Pancreas (tissue), 10 donors: ENCODE results near the gene EHBP1L1. TPM values are rescaled to one million over a fixed set of nuclear protein-coding genes. Genes with fewer than 3 reads are reported as not detected.

Source experiments
- ATAC-seq, 4 donors: fragments of 200-7000 bp; cut with Tn5 transposase; one replicate each; pipeline versions ENCODE4 v1.8.0 to v1.9.1; 2020; ENCODE audit warnings: mild to moderate bottlenecking in 4 of 4, moderate library complexity in 4 of 4
- DNase-seq, 6 donors: peaks; one replicate each; pipeline ENCODE4 v3.0.0-alpha.2; 2020
- FAIRE-seq: peaks from 2 replicates; lab custom pipeline; 2012; peaks lifted over from hg19 to GRCh38; lab: Jason Lieb, UNC
- H3K27ac ChIP-seq, 4 donors: fragments of 200-600 bp; sonication (generic); 1 replicate in 3 of 4; 2 replicates in 1 of 4; pipeline versions ENCODE4 v1.5.0 to v1.8.0; 2020
- H3K27me3 ChIP-seq, 4 donors: fragments of 200-600 bp; one replicate each; pipeline ENCODE4 v1.8.0; 2021
- H3K36me3 ChIP-seq, 3 donors: fragments of 200-600 bp; sonication (generic) in 1 of 3; one replicate each; pipeline versions ENCODE4 v1.5.0 to v1.8.0; 2020 to 2021
- H3K4me1 ChIP-seq, 3 donors: fragments of 200-600 bp; one replicate each; pipeline ENCODE4 v1.8.0; 2021
- H3K4me3 ChIP-seq, 4 donors: fragments of 200-600 bp; sonication (generic) in 2 of 4; one replicate each; pipeline versions ENCODE4 v1.5.0 to v1.8.0; 2020 to 2021
- H3K9me3 ChIP-seq, 4 donors: fragments of 200-600 bp; one replicate each; pipeline ENCODE4 v1.8.0; 2021
- CTCF ChIP-seq, 4 donors: fragments of 200-600 bp; sonication (generic) in 3 of 4; IDR thresholded peaks; one replicate each; pipeline versions ENCODE4 v1.5.0 to v1.8.0; 2021; ENCODE audit warnings: antibody characterized with exemption in 4 of 4
- WGBS, 2 donors: extraction: QIAGEN DNeasy Blood & Tissue Kit; methylation state at CpG; one replicate each; pipeline ENCODE4 v1.1.7; 2013; 5-methylcytosine and 5-hydroxymethylcytosine counted together
- intact Hi-C, 3 donors: fragments of 100-400 bp; cut with DNase I; formaldehyde crosslinking; loops; one replicate each; pipeline versions ENCODE4 v1.11.1 to v1.14.2; 2022
- polyA plus RNA-seq, 2 donors: library from polyadenylated mRNA; stranded (reverse); fragments of 200-250 nt; gene quantifications; one replicate each; pipeline ENCODE4 v1.2.3, GENCODE V29; 2013
- total RNA-seq, 6 donors: library from RNA; stranded (reverse); fragmentation: NEBNext Ultra II Directional in 4 of 6; extraction: Animal tissue kit (Norgen Biotek cat#: 25700) in 4 of 6; gene quantifications; one replicate each; pipeline versions ENCODE4 v1.2.1 to v1.2.4, GENCODE V29; 2021 to 2023
- donor health status: healthy with polysubstance abuse.
- donor health status: DM: no; HTN: no; CAD: no; lungs with moderate emphysema.
- donor health status: DM: no; HTN: no; CAD: no.
- donor health status: control.
- donor health status: control.
- donor health status: Bipolar disorder and iron deficiency.
- donor health status: DM: yes; HTN: yes; CAD: no.
- donor health status: DM: no; HTN: no; CAD: no.
- donor health status: DM: no; HTN: no; CAD: no.
- donor health status: DM: yes; HTN: yes; CAD: no.

Gene EHBP1L1
- total and polyA plus RNA-seq, 8 donors, result 6.5 to 34.2 (median 14.6) TPM

GRCh38 chr11:65576867-65577755 lies 1.3 kb downstream of the EHBP1L1 start:
- H3K4me3 ChIP-seq, result peak overlapping the region in 3 of 4 donors; percentile 23 to 88 (median 87)
- WGBS, 2 donors, result 64% methylated on average over 18 of the region's 18 CpGs
- no peaks in the 10 kb centered on the region for H3K36me3 ChIP-seq
- no peak for TF ChIP-seq CTCF (IDR thresholded peaks at IDR 0.05)
- no peaks in the 10 kb centered on the region for H3K27me3 ChIP-seq
- H3K9me3 ChIP-seq, result no peaks in the 10 kb centered on the region
- peak overlapping the region in 3 of 4 donors; percentile 28 to 57 (median 36) for H3K27ac ChIP-seq
- no peak for FAIRE-seq
- ATAC-seq, result peak; percentile 6 to 46 (median 8)
- intact Hi-C loops, result no loop called here
- H3K4me1 ChIP-seq, result peaks cover 0 to 21% (median 6%) of the 10 kb centered on the region in 3 donors
- DNase-seq, result peak in 5 of 6 donors; percentile 52 to 84 (median 76)

- H3K4me1 ChIP-seq, result peaks cover 0 to 20% (median 6%) of the 10 kb centered on the region in 3 donors
- FAIRE-seq (no peak), DNase-seq (no peak), ATAC-seq (no peak)
- no peaks in the 10 kb centered on the region for H3K9me3 ChIP-seq
- no peaks in the 10 kb centered on the region for H3K27me3 ChIP-seq
- WGBS, 2 donors, result 55 to 58% methylated on average over 8 of the region's 8 CpGs
- no peak for TF ChIP-seq CTCF (IDR thresholded peaks at IDR 0.05)
- peak overlapping the region in 1 of 4 donors; percentile 88 for H3K4me3 ChIP-seq
- H3K36me3 ChIP-seq, result no peaks in the 10 kb centered on the region
- H3K27ac ChIP-seq, result peak overlapping the region in 1 of 4 donors; percentile 57
- intact Hi-C loops, result no loop called here
These were observed 1.9 kb downstream of the EHBP1L1 start for GRCh38 chr11:65577756-65578109.

GRCh38 chr11:65578134-65578533 lies 2.3 kb downstream of the EHBP1L1 start:
- intact Hi-C loops, result no loop called here
- no peak for DNase-seq

GRCh38 chr11:65578667-65579066 lies 2.8 kb downstream of the EHBP1L1 start:
- Histone ChIP-seq H3K4me1 (peaks cover 0 to 14% (median 2%) of the 10 kb centered on the region in 3 donors), H3K27me3 (no peaks in the 10 kb centered on the region), H3K4me3 (no peak overlapping the region), H3K36me3 (no peaks in the 10 kb centered on the region), H3K27ac (no peak overlapping the region), H3K9me3 (no peaks in the 10 kb centered on the region)
- WGBS, 2 donors, result 76 to 83% methylated on average over 3 of the region's 3 CpGs
- no peak for FAIRE-seq
- DNase-seq, result no peak
- intact Hi-C loops, result no loop called here
- no peak for TF ChIP-seq CTCF (IDR thresholded peaks at IDR 0.05)
- no peak for ATAC-seq

More at GRCh38 chr11:65578134-65578533, 2.3 kb downstream of the EHBP1L1 start:
- no peak for TF ChIP-seq CTCF (IDR thresholded peaks at IDR 0.05)
- Histone ChIP-seq H3K4me3 (peak overlapping the region in 1 of 4 donors; percentile 88), H3K4me1 (peaks cover 0 to 19% (median 6%) of the 10 kb centered on the region in 3 donors), H3K27ac (no peak overlapping the region), H3K27me3 (no peaks in the 10 kb centered on the region), H3K9me3 (no peaks in the 10 kb centered on the region), H3K36me3 (no peaks in the 10 kb centered on the region)
- ATAC-seq (no peak), FAIRE-seq (no peak)
- WGBS, 2 donors, result 87 to 95% methylated on average over 7 of the region's 7 CpGs

- Histone ChIP-seq H3K27ac (no peak overlapping the region), H3K27me3 (no peaks in the 10 kb centered on the region), H3K9me3 (no peaks in the 10 kb centered on the region), H3K36me3 (no peaks in the 10 kb centered on the region), H3K4me3 (no peak overlapping the region), H3K4me1 (peaks cover 0 to 10% (median 0%) of the 10 kb centered on the region in 3 donors)
- TF ChIP-seq CTCF (IDR thresholded peaks at IDR 0.05), result no peak
- 83 to 94% methylated on average over 4 of the region's 4 CpGs for WGBS, 2 donors
- intact Hi-C loops, result no loop called here
- ATAC-seq (no peak), DNase-seq (no peak), FAIRE-seq (no peak)
These were observed 3.4 kb downstream of the EHBP1L1 start for GRCh38 chr11:65579291-65579690.
